A673 (cell line): ENCODE results near the gene TMEM91. TPM values are rescaled to one million over a fixed set of nuclear protein-coding genes. Genes with fewer than 3 reads are reported as not detected.
"Not testable (repeated sequence)": the region's sequence is repeated elsewhere in the genome, so short reads cannot be mapped to it uniquely, and the experiment has no call there.

Source experiments
- BruUV-seq: library from RNA; stranded (reverse); fragments of 400-500 nt; replicated peaks from 2 replicates; lab custom pipeline; 2021; lab: Mats Ljungman, UMichigan
- CTCF ChIA-PET: fragments of 300-600 bp; sonication (Branson Sonifier 250); formaldehyde crosslinking; loops from one replicate; lab custom pipeline; 2022; ENCODE audit warnings: antibody characterized with exemption; lab: Charles Lee
- POLR2A ChIA-PET: fragments of 300-600 bp; sonication (Branson Sonifier 250); formaldehyde crosslinking; loops from one replicate; lab custom pipeline; 2022; ENCODE audit warnings: antibody characterized with exemption; ENCODE audit not compliant: low non-redundant PET; lab: Charles Lee
- DNase-seq: peaks from one replicate; pipeline ENCODE4 v3.0.0-alpha.2; 2015; ENCODE audit warnings: low spot score
- H3K27ac ChIP-seq: fragments of 200-600 bp; sonication (generic); 2 replicates; pipeline ENCODE4 v1.5.1; 2016; ENCODE audit warnings: mixed run types, low read depth, mild to moderate bottlenecking, mixed read lengths, antibody characterized with exemption, low read length; ENCODE audit not compliant: poor library complexity, severe bottlenecking
- H3K27me3 ChIP-seq: fragments of 200-600 bp; sonication (generic); replicated peaks from 2 replicates; pipeline ENCODE4 v1.6.1; 2017; ENCODE audit warnings: mixed run types, low read depth, mild to moderate bottlenecking, mixed read lengths, antibody characterized with exemption, low read length; ENCODE audit not compliant: insufficient read depth, poor library complexity
- H3K36me3 ChIP-seq: fragments of 200-600 bp; sonication (generic); 2 replicates; pipeline ENCODE4 v1.6.1; 2016; ENCODE audit warnings: mixed run types, mild to moderate bottlenecking, mixed read lengths, antibody characterized with exemption, low read length; ENCODE audit not compliant: insufficient read depth, poor library complexity, severe bottlenecking
- H3K4me1 ChIP-seq: fragments of 200-600 bp; sonication (generic); 2 replicates; pipeline ENCODE4 v1.6.1; 2017; ENCODE audit warnings: mixed run types, mild to moderate bottlenecking, mixed read lengths, antibody characterized with exemption, low read length; ENCODE audit not compliant: insufficient read depth, poor library complexity, severe bottlenecking
- H3K4me3 ChIP-seq: fragments of 200-600 bp; sonication (generic); 2 replicates; pipeline ENCODE4 v1.5.1; 2016; ENCODE audit warnings: low read depth, mixed run types, mild to moderate bottlenecking, mixed read lengths, low read length; ENCODE audit not compliant: poor library complexity, severe bottlenecking
- H3K9me3 ChIP-seq: fragments of 200-600 bp; sonication (generic); 2 replicates; pipeline ENCODE4 v1.6.1; 2016; ENCODE audit warnings: mixed run types, low read depth, mild to moderate bottlenecking, mixed read lengths, antibody characterized with exemption, low read length; ENCODE audit not compliant: poor library complexity, severe bottlenecking
- CTCF ChIP-seq: fragments of 300-800, 200-600 bp; sonication (generic); conservative IDR thresholded peaks from 2 replicates; pipeline ENCODE4 v1.5.1; 2017; ENCODE audit warnings: low read depth, mild to moderate bottlenecking, antibody characterized with exemption, low read length, moderate library complexity, mixed read lengths
- EZH2 ChIP-seq: fragments of 200-600 bp; sonication (generic); IDR thresholded peaks from 2 replicates; pipeline ENCODE4 v1.6.1; 2017; ENCODE audit warnings: borderline replicate concordance, low read depth, mild to moderate bottlenecking, mixed read lengths, antibody characterized with exemption, low read length; ENCODE audit not compliant: poor library complexity, severe bottlenecking
- intact Hi-C: fragments of 100-400 bp; cut with micrococcal nuclease; formaldehyde crosslinking; loops from one replicate; pipeline ENCODE4 v1.10.0; 2022; ENCODE audit not compliant: unreplicated experiment
- total RNA-seq: library from RNA; stranded (reverse); gene quantifications from 2 replicates; pipeline ENCODE4 v1.2.3, GENCODE V29; 2021

TMEM91 gene
- total RNA-seq, 1 experiment from 2014 or later = 4.9 TPM

- Histone ChIP-seq H3K27me3 (no peaks in the 10 kb centered on the region), H3K36me3 (peaks cover 49% of the 10 kb centered on the region), H3K4me1 (no peaks in the 10 kb centered on the region), H3K4me3 (no peak overlapping the region), H3K9me3 (no peaks in the 10 kb centered on the region), H3K27ac (no peak overlapping the region)
- DNase-seq = no peak
- TF ChIP-seq EZH2 = no peak
- no peak for TF ChIP-seq CTCF
- no TSS peak for BruUV-seq
- POLR2A ChIA-PET = interaction anchor here (0.6 kb wide), 1 partner anchor 67 kb away, joined by 9 read pairs; no protein-coding TSS in a partner anchor
- CTCF ChIA-PET = interaction anchor here (0.7 kb wide), 1 partner anchor 37 kb away, joined by 7 read pairs; no protein-coding TSS in a partner anchor
- intact Hi-C loops = no loop called here
Observed at GRCh38 chr19:41341669-41342490, 34.5 kb upstream of the TMEM91 start.

- Histone ChIP-seq H3K9me3 (no peaks in the 10 kb centered on the region), H3K27ac (no peak overlapping the region), H3K27me3 (no peaks in the 10 kb centered on the region), H3K36me3 (peaks cover 53% of the 10 kb centered on the region), H3K4me1 (no peaks in the 10 kb centered on the region), H3K4me3 (no peak overlapping the region)
- ChIA-PET POLR2A (no interaction called here), CTCF (no interaction called here)
- no TSS peak for BruUV-seq
- intact Hi-C loops = no loop called here
- TF ChIP-seq CTCF = no peak
- no peak for TF ChIP-seq EZH2
- DNase-seq = no peak
Observed at GRCh38 chr19:41344162-41344561, 32.2 kb upstream of the TMEM91 start.

- H3K4me3 ChIP-seq, POLR2A ChIA-PET, intact Hi-C loops, CTCF ChIA-PET, DNase-seq, BruUV-seq, H3K27me3 ChIP-seq, H3K4me1 ChIP-seq, H3K27ac ChIP-seq, H3K9me3 ChIP-seq: not testable (repeated sequence)
- peaks cover 34% of the 10 kb centered on the region for H3K36me3 ChIP-seq
Observed at GRCh38 chr19:41346916-41347315, 29.4 kb upstream of the TMEM91 start.
